Fibroblast of lung (primary cell): ENCODE results near the gene HMGXB4.

Source experiments
- CTCF ChIP-seq, 2 donors: IDR thresholded peaks in 1 of 2; conservative IDR thresholded peaks in 1 of 2; 1 replicate in 1 of 2; 2 replicates in 1 of 2; pipeline ENCODE4 v1.5.1; 2011 to 2012; ENCODE audit warnings: low read length in 2 of 2, control low read depth in 1 of 2, inconsistent platforms in 1 of 2, low read depth in 1 of 2, mild to moderate bottlenecking in 1 of 2
- EZH2 ChIP-seq: IDR thresholded peaks from 2 replicates; pipeline ENCODE4 v1.5.1; 2012; ENCODE audit warnings: low read length, control low read depth, mild to moderate bottlenecking; ENCODE audit errors: missing control alignments

- TF ChIP-seq CTCF (conservative IDR thresholded peaks at IDR 0.05 in 1 of 2, IDR thresholded peaks at IDR 0.05 in 1 of 2; ENCODE audit: low read depth in 1 of 2, low read length in 2 of 2) = no peak
- no peak for TF ChIP-seq EZH2
Measured at GRCh38 chr22:35335468-35335867, 78.2 kb downstream of the HMGXB4 start.
